H7 (cell line): Measurements from ENCODE around the gene ZC3H8. TPM values are rescaled to one million over a fixed set of nuclear protein-coding genes. Genes with fewer than 3 reads are reported as not detected.

ENCODE experiments used
- DNase-seq: peaks from one replicate; pipeline ENCODE4 v3.0.0; 2012
- H3K27me3 ChIP-seq: 2 replicates; pipeline ENCODE4 v1.6.0; 2011; ENCODE audit warnings: mild to moderate bottlenecking, low read length; ENCODE audit not compliant: control insufficient read depth, insufficient read depth
- H3K36me3 ChIP-seq: replicated peaks from 2 replicates; pipeline ENCODE4 v1.5.1; 2011; ENCODE audit warnings: low read length; ENCODE audit not compliant: control insufficient read depth, insufficient read depth
- H3K4me3 ChIP-seq: 2 replicates; pipeline ENCODE4 v1.5.1; 2011; ENCODE audit warnings: low read depth, mild to moderate bottlenecking, control low read depth, low read length, moderate library complexity; ENCODE audit not compliant: insufficient read depth
- total RNA-seq: library from RNA; depleted of rRNA; stranded (reverse); fragments of >200 nt; shearing (Covaris generic); gene quantifications from 2 replicates; pipeline ENCODE4 v1.2.3, GENCODE V29; 2014

ZC3H8 gene
- total RNA-seq, 1 experiment from 2014 or later = 2.1 TPM

DNA sequence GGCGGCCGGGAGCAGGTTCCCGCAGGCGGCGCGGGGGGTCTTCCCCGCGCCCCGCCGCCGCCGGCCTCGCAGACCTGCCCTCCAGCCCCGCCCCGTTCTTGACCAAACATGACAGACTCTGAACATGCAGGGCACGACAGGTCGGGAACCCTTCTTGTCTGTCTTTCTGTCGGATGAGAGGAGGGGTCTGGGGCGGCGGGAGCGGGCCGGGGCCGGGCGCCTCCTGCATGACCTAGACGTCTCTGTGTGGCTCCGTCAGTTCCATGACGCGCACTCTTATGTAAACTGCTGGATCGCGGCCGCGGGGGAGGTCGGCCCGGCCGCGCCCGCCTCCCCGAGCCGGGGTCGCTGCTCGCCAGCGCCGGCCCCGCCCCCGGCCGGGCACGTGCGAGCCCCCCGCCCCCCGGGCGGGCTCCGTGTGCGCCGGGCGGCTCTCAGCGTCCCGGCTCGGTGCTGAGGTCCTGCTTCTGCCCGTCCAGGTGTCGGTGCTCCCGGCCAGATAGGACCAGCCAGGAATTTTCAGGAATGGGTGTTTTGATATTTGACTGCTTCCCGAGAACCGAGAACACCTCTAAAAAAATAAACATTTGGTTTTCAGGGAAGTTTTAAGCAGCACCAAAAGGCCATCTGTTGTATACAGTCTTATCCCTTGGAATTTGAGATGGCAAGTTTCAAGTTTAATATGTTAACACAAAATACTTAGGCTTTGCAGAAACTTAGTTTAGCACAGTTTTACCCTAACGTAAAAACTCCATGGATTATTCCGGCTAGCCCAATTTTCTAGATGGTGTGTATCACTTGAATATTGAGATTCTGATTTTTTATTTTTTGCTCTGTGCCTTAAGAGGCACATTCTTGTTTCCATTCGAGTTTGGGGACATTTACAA, 21.3 kb upstream of the ZC3H8 start:
- Histone ChIP-seq H3K36me3 (no peaks in the 10 kb centered on the region), H3K27me3 (no peaks in the 10 kb centered on the region), H3K4me3 (peak overlapping the region; percentile 95)
- peak; percentile 94 for DNase-seq

DNA sequence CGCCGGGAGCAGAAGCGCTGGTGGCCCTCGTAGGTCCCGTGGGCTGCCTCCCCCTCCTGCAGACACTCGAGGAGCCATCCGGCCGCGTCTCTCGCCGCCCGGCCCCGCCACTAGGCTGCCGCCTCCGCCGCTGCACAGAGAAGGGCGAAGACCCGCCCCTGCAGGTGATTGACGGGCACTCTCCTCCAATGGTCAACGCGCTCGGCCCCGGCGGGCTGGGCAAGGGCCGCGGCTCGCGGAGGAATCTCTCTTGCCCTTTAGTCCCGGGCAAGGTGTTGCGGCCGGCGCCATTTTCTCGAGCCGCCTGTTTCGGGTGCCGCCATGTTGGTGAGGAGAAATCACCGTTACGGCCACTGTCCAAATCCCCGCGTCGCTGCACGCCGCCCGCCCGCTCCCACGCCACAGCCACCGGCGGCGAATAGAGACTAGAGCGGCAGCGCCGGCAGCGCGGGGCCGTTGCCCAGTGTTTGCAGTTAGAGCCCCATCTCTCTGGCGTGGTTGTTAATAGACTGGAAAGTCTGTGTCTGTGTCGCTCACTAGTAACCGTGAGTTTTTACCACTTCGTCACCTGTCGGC, 20.6 kb upstream of the ZC3H8 start, which contains the start of gene ZC3H6:
TSS of gene ZC3H6 (plus strand) at position 287 of the 576 bp plus-strand sequence. CDS start 398 bp downstream, outside the sequence.
- Histone ChIP-seq H3K27me3 (no peaks in the 10 kb centered on the region), H3K36me3 (no peaks in the 10 kb centered on the region), H3K4me3 (peak within 1 kb of the TSS; percentile 95)
- peak; percentile 96 for DNase-seq

DNA sequence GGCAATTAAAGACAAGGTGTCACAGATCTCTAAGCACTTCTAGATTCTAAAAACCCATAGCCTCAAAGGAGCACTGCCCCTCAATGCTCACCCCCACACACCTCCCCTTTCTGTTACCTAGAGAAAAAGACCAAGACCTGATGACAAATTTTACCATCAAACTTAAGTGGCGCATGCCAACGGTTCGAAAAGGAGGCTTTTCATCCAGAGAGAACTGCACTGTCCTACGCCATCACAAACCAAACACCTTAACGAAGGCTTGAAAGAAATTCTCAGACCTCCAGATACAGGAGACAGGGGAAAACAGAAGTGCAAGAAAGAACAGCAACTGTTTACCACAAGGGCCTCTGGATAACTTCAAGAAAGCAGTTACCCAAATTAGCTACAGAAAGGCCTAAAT, 18.5 kb upstream of the ZC3H8 start:
- Histone ChIP-seq H3K27me3 (no peaks in the 10 kb centered on the region), H3K36me3 (no peaks in the 10 kb centered on the region), H3K4me3 (no peak overlapping the region)
- DNase-seq = no peak

DNA sequence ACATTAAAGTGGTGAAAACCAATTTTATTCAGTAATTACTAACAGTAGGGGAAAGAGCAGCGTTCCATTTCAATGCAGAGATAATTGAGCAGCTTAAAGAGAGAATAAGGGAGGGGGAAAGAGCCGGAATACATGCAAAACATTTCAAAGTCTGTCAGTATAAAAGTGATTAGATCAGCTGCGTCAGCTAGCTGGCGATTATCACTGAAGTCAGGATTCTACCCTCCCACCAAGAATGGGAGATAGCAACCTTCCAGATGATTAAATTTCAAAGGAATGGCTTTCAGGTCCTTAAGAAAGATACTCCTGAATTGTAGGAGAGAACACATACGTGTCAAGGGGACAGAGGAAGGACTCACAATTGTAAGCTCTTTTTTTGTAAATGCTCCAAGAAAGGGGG, 17.8 kb upstream of the ZC3H8 start:
- Histone ChIP-seq H3K27me3 (no peaks in the 10 kb centered on the region), H3K36me3 (no peaks in the 10 kb centered on the region), H3K4me3 (no peak overlapping the region)
- DNase-seq = no peak

DNA sequence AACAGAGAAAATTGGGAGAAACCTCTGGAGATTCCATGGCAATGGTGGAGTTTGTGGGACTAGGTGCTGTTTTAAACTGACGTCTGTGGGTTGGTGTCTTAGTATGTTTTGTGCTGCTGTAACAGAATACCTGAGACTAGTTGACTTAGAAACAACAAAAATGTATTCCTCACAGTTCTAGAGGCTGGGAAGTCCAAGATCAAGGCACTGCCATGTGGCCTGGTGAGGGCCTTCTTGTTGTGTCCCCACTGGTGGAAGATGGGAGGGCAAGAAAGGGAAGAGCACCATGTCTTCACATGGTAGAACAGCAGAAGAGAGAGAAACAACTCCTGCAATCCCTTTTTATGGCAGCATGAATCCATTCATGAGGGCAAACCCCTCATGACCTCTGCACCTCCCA, 13.7 kb upstream of the ZC3H8 start:
- Histone ChIP-seq H3K36me3 (no peaks in the 10 kb centered on the region), H3K27me3 (no peaks in the 10 kb centered on the region), H3K4me3 (no peak overlapping the region)
- DNase-seq = no peak

DNA sequence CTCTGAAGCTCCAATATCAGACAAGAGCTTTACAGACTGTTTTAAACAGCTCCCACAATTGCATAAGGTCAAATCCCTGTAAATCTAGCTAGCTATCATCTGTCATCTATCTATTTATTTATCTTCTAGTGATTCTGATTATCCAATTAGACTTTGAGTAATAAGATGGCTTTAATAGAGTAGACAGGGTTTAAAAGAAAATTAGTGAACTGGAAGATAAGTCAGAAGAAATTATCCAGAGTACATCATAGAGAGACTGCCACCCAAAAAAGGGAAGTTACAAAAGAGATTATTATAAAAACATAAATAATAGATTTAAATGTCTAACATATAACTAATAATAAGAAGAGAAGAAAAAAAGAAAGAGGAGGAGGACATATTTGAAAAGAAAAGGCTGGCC, 8.0 kb upstream of the ZC3H8 start:
- no peak for DNase-seq
- no peak overlapping the region for H3K4me3 ChIP-seq

DNA sequence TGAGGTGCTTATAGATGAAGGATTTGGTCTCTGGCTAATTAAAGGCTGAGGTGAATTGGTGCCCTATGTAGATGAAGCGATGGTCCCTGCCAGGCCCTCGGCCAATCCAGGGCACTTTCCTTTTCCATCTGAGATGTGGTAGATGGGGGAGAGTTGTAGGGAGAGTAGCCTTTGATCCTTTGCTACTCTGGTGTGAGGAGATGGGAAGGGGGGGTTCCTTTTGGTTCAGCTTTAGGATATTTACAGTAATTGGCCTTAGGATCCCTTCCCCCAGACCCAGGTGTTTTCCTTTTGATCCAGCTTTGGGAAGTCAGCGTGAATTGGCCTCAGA, 5.4 kb upstream of the ZC3H8 start:
- H3K27me3 ChIP-seq = no peaks in the 10 kb centered on the region
- H3K4me3 ChIP-seq = no peak overlapping the region
- H3K36me3 ChIP-seq = no peaks in the 10 kb centered on the region
- DNase-seq = no peak

More for the DNA sequence above, 8.0 kb upstream of the ZC3H8 start:
- Histone ChIP-seq H3K36me3 (no peaks in the 10 kb centered on the region), H3K27me3 (no peaks in the 10 kb centered on the region)

DNA sequence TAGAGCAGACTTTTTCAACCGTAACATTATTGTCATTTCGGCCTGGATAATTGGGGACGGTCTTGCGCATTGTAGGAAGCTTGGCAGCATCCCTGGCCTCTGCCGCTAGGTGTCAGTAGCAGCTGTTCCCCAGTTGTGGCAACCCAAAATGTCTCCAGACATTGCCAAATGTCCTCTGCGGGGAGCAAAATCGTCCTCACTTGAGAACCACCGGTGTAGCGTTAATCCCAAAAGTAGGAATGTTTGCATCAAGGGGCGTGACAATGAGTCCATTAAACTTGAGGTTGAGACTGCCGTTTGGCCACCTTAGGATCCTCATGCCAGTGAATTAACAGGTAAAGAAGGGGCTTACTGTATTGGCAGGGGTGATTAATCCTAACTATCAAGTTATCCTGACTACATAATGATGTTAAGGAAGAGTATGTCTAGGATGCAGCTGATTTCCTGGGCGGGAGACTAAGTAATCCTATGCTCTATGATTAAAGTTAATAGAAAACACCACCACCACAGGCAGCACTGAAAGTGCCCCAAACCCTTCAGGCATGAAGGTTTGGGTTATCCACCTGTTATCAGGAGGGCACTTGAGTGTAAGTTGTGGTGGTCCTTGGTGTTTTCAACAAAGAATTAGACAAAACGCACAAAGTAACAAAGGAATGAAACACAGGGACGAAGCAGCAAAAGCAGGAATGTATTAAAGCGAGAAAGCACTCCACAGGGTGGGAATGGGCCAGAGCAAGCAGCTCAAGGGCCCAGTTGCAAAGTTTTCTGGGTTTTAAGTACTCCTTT, 4.9 kb upstream of the ZC3H8 start:
- Histone ChIP-seq H3K4me3 (no peak overlapping the region), H3K27me3 (no peaks in the 10 kb centered on the region), H3K36me3 (no peaks in the 10 kb centered on the region)
- peak; percentile 61 for DNase-seq

DNA sequence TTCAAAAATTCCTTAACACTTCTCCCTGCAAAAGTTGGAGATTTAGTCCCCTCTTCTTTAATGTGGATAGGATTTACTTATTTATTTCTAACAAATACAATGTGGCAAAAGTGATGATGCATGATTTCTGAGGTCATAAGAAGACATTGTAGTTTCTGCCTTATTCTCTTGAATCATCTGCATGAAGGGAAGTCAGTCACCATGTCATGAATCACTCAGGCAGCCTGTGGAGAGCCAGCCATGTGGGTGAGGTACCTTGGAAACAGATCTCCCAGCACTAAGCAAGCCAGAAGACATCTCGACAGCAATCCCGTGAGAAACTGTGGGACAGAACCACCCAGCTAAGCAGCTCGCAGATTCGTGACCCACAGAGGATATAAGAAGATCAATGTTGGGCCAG, 2.7 kb upstream of the ZC3H8 start:
- no peaks in the 10 kb centered on the region; the same call in 1 of the 2 replicates for H3K27me3 ChIP-seq
- no peak overlapping the region for H3K4me3 ChIP-seq
- no peak for DNase-seq
- no peaks in the 10 kb centered on the region for H3K36me3 ChIP-seq

DNA sequence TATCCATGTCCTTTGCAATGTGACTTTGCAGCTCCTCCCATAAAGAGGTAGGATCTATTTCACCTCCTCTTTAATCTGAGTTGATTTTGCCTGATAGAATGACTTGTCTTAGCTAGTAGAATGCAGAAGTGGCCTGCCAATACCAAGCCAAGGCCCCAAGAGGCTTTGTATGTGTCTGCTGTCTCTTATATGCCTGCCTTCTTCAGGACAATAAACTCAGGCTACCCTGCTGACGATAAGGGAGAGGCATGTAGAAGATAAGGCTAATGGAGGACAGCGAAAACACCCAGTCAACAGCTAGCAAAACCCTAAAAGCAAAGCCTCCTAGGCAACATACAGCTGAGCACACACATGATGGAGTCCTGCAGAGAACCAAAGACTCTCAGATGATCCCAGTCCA, 1.8 kb upstream of the ZC3H8 start:
- H3K27me3 ChIP-seq = no peaks in the 10 kb centered on the region; the same call in 1 of the 2 replicates
- no peak for DNase-seq
- no peak overlapping the region for H3K4me3 ChIP-seq

DNA sequence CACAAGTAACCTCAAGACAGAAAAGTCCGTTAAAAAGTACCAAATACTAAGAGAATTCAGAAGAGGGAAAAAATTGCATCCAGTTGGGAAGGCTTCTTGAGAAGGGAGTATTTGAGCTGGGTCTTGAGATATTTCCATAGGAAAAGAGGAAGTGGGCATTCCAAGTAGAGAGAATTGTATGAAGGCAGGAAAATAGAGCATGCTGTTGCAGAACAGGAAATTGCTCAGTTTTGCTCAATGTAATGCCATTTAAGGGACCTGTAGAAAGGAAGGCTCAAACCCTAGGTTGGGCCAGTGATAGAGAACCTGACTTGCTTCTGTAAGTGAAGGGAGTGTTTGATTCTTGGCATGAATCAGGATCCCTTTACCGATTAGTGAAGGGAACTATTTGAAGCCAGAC, 1.0 kb upstream of the ZC3H8 start:
- no peaks in the 10 kb centered on the region; the same call in 1 of the 2 replicates for H3K27me3 ChIP-seq
- DNase-seq = no peak
- H3K36me3 ChIP-seq = no peaks in the 10 kb centered on the region
- H3K4me3 ChIP-seq = no peak overlapping the region

More for the DNA sequence above, 1.8 kb upstream of the ZC3H8 start:
- no peaks in the 10 kb centered on the region for H3K36me3 ChIP-seq

DNA sequence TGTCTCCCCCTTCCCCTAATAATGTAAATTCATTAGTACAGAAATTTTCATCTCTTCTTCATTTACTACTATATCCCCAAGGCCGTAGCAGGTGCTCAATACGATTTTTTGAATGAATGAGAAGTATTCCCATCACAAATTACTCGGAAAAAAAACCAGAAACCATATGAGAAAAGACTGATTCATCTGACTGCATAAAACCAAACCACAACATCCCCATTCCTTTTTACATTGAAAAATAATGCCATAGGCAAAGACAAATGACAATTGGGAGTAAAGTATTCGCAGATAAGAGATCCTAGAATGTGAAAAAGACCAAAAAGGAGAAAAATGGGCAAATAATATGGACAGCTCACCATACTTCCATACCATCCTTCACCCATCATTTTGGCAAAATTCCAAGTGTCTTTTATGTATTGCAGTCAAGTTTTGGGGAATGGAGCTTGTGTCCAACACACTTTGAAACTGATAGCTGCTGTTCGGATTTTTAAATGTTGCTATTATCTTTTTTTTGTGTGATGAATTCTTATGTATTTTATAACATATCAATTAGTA, 1.5 kb downstream of the ZC3H8 start:
- Histone ChIP-seq H3K36me3 (no peaks in the 10 kb centered on the region; the same call in 1 of the 2 replicates), H3K4me3 (no peak overlapping the region), H3K27me3 (no peaks in the 10 kb centered on the region; the same call in 1 of the 2 replicates)
- DNase-seq = no peak

DNA sequence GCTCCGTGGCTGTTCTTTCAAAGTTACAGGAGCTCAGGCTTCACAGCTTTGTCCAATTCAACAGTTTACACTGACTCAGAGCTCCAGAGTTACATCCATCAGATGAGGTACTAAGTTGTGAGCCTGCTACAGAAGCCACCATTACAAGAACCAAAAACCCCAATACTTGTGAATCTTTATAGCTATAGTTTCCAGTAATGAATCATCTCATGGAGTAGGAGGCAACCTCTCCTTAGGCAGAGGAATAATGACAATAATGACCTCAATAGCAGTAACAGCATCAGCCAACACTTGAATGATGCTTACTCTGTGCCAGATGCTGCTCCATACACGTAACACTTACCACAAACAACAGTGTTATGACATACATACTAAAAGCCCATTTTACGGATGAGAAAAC, 3.6 kb downstream of the ZC3H8 start:
- H3K36me3 ChIP-seq = no peaks in the 10 kb centered on the region; the same call in none of the 2 replicates
- H3K27me3 ChIP-seq = no peaks in the 10 kb centered on the region; the same call in 1 of the 2 replicates
- DNase-seq = no peak
- no peak overlapping the region for H3K4me3 ChIP-seq

DNA sequence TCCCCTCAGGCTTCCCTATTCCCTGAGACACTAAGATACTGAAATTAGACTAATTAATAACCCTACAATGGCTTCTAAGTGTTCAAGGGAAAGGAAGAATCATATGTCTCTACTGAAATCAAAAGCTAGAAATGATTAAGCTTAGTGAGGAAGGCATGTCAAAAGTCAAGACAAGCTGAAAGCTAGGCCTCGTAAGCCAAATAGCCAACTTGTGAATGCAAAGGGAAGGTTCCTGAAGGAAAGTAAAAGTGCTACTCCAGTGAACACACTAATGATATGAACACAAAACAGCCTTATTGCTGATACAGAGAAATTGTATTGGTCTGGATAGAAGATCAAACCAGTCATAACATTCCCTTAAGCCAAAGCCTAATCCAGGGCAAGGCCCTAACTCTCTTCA, 10.0 kb downstream of the ZC3H8 start:
- Histone ChIP-seq H3K27me3 (no peaks in the 10 kb centered on the region), H3K36me3 (no peaks in the 10 kb centered on the region; the same call in none of the 2 replicates), H3K4me3 (no peak overlapping the region)
- DNase-seq = no peak
